ENCODE results near the gene SLC35F3.
"Not testable (repeated sequence)": the region's sequence is repeated elsewhere in the genome, so short reads cannot be mapped to it uniquely, and the experiment has no call there.

Gene SLC35F3

DNA sequence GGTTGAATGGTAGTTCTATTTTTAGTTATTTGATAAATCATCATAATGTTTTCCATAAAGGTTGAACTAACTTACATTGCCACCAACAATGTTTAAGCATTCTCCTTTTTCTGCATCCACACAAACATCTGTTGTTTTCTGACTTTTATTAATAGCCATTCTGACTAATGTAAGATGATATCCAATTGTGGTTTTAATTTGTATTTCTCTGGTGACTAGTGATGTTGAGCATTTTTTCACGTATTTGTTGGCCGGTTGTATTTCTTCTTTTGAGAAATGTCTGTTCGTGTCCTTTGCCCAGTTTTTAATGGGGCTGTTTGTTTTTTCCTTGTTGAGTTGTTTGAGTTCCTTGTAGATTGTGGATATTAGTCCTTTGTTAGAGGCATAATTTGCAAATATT, 24.6 kb upstream of the SLC35F3 start:
- no peak overlapping the region for H3K4me3 ChIP-seq (ENCODE audit: insufficient read depth, low read depth, low read length)
- H3K36me3 ChIP-seq (ENCODE audit: control insufficient read depth, insufficient read depth, low read length) = no peaks in the 10 kb centered on the region
- no peaks in the 10 kb centered on the region for H3K4me1 ChIP-seq (ENCODE audit: control insufficient read depth, insufficient read depth, low read length)
- H3K27me3 ChIP-seq (ENCODE audit: control insufficient read depth, insufficient read depth, low read length, poor library complexity, severe bottlenecking) = no peaks in the 10 kb centered on the region
- 92 to 94% methylated on average over 3 of the region's 3 CpGs for WGBS, 2 experiments
- no peaks in the 10 kb centered on the region for H3K9me3 ChIP-seq (ENCODE audit: control insufficient read depth, low read length)
- no peak overlapping the region for H3K27ac ChIP-seq (ENCODE audit: insufficient read depth, low read depth, low read length, poor library complexity, severe bottlenecking)

DNA sequence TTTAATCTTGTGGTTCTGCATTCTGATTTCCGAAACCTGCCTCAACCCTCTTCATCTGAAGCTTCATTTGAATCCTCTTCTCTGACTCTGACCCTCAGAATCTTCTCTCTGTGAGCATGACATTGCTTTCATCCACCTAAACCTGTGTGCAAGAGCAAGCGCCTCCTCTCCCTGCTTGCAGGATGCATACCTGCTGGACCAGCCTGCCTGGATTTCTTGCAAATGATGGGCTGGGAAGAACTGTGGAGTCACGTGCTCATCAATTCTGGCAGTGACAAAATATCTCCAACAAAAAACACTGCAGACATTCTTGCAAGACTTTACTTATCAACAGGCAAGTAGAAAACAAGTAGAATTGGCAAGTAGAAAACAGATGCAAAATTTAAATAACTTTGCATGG, 20.8 kb upstream of the SLC35F3 start:
- Histone ChIP-seq H3K4me1 (ENCODE audit: control insufficient read depth, insufficient read depth, low read length) (no peaks in the 10 kb centered on the region), H3K27me3 (ENCODE audit: control insufficient read depth, insufficient read depth, low read length, poor library complexity, severe bottlenecking) (no peaks in the 10 kb centered on the region), H3K9me3 (ENCODE audit: control insufficient read depth, low read length) (no peaks in the 10 kb centered on the region), H3K4me3 (ENCODE audit: insufficient read depth, low read depth, low read length) (no peak overlapping the region), H3K36me3 (ENCODE audit: control insufficient read depth, insufficient read depth, low read length) (no peaks in the 10 kb centered on the region), H3K27ac (ENCODE audit: insufficient read depth, low read depth, low read length, poor library complexity, severe bottlenecking) (no peak overlapping the region)
- WGBS, 2 experiments = 82 to 88% methylated on average over 3 of the region's 3 CpGs

DNA sequence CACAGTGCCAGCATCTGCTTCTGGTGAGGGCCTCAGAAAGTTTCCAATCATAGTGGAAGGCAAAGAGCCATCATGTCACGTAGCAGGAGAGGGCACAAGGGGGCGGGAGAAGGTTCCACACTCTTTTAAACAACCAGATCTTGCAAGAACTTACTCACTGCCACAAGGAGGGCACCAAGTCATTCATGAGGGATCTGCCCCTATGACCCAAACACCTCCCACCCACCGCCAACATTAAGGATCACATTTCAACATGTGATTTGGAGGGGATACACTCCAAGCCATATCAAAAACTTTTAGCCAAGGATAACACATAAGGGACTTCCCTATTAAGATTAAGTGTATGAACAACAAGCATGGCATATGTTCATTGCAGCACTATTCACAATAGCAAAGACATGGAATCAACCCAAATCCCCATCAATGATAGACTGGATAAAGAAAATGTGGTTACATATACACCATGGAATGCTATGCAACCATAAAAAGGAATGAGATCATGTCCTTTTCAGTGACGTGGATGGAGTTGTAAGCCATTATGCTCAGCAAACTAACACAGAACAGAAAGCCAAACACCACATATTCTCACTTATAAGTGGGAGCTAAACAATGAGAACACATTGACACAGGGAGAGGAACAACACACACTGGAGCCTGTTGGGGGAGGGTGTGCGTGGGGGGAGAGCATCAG, 19.9 kb upstream of the SLC35F3 start:
- no peaks in the 10 kb centered on the region for H3K36me3 ChIP-seq (ENCODE audit: control insufficient read depth, insufficient read depth, low read length)
- no peak overlapping the region for H3K4me3 ChIP-seq (ENCODE audit: insufficient read depth, low read depth, low read length)
- H3K9me3 ChIP-seq (ENCODE audit: control insufficient read depth, low read length) = no peaks in the 10 kb centered on the region
- WGBS, 2 experiments = 86 to 89% methylated on average over 5 of the region's 5 CpGs
- H3K4me1 ChIP-seq (ENCODE audit: control insufficient read depth, insufficient read depth, low read length) = no peaks in the 10 kb centered on the region
- H3K27ac ChIP-seq (ENCODE audit: insufficient read depth, low read depth, low read length, poor library complexity, severe bottlenecking) = no peak overlapping the region
- no peaks in the 10 kb centered on the region for H3K27me3 ChIP-seq (ENCODE audit: control insufficient read depth, insufficient read depth, low read length, poor library complexity, severe bottlenecking)

DNA sequence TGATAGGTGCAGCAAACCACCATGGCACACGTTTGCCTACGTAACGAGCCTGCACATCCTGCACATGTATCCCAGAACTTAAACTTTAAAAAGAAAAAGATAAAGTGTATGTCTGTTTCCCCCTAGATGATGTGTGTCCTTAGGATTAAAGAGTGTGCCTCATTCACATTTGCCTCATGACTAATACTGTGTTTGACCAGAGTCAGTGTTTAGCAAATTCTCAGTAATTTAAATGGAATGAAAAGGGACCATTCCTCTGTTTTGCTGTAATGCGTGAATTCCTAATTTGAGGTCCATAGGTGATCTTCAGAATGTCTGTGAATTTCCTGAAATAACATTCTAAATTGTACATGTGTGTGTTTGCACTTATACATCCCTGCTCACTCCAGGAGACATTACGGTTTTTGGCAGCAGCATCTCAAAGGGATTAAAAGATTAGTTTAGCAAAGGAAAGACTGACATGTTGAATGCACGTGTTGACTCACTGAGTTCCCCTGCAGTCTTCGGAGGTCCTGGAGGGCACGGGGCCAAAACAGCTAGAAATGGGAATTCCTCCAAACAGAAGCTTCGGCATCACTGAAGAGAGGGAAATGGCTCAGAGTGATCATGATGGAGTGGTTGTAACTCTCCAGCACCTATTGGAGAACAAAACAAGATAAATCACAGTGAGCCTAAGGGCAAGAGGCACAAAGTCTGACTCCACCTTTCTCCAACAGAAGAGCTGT, 19.1 kb upstream of the SLC35F3 start:
- Histone ChIP-seq H3K4me3 (ENCODE audit: insufficient read depth, low read depth, low read length) (no peak overlapping the region), H3K9me3 (ENCODE audit: control insufficient read depth, low read length) (no peaks in the 10 kb centered on the region), H3K4me1 (ENCODE audit: control insufficient read depth, insufficient read depth, low read length) (no peaks in the 10 kb centered on the region), H3K27ac (ENCODE audit: insufficient read depth, low read depth, low read length, poor library complexity, severe bottlenecking) (no peak overlapping the region), H3K36me3 (ENCODE audit: control insufficient read depth, insufficient read depth, low read length) (no peaks in the 10 kb centered on the region), H3K27me3 (ENCODE audit: control insufficient read depth, insufficient read depth, low read length, poor library complexity, severe bottlenecking) (no peaks in the 10 kb centered on the region)
- WGBS, 2 experiments = 86 to 87% methylated on average over 9 of the region's 9 CpGs

DNA sequence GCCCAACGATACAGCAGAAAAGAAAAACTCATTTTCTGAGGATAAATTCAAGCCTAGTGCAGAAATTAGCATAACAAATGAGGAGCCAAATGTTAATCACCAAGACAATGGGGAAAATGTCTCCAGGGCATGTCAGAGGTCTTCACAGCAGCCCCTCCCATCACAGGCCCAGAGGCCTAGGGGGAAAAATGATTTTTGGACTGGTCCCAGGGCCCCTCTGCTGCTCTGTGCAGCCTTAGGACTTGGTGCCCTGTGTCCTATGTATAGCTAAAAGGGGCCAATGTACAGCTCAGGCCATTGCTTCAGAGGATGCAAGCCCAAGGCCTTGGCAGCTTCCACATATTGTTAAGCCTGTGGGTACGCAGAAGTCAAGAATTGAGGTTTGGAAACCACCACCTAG, 13.3 kb upstream of the SLC35F3 start:
- 91 to 92% methylated on average over 2 of the region's 2 CpGs for WGBS, 2 experiments
- not testable (repeated sequence) for H3K36me3 ChIP-seq (ENCODE audit: control insufficient read depth, insufficient read depth, low read length); H3K4me3 ChIP-seq (ENCODE audit: insufficient read depth, low read depth, low read length); H3K4me1 ChIP-seq (ENCODE audit: control insufficient read depth, insufficient read depth, low read length); H3K9me3 ChIP-seq (ENCODE audit: control insufficient read depth, low read length); H3K27ac ChIP-seq (ENCODE audit: insufficient read depth, low read depth, low read length, poor library complexity, severe bottlenecking); H3K27me3 ChIP-seq (ENCODE audit: control insufficient read depth, insufficient read depth, low read length, poor library complexity, severe bottlenecking)

DNA sequence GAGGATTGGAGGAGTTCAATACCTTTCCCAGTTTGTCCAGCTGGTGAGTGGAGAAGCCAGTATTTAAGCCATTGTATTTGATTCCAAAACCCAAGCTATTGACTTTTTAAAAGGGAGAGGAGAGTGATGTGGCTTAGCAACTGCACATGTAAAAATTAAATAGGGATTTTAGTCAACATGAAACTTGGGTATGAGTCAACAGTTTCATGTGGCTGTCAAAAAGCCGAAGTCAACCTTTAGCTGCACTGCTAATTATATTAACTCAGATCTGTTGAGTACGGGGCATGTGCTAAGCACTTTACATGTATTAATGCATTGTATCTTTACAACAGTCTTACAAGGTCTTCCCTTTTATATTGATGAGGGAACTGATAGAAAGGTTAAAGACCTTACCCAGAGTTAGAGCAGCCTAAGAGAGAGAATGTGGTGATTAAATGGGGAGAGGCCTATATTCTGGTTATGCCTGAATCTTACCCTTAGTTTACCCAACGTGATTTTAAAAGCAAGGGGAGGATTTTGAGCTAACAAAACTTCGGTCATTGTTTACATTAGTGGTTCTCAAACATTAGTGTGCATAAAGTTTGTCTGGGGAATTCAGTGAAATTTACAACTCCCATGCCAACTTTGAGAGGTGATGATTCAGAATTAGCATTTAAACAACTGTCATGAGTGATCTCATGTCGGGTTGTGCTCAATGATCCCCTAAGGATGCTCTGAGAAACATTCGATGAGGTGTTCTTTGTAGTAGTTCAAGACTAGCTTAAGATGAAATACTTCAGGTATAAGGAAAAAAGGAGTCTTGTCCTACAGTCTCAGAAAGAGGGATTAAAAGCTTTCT, 6.9 kb upstream of the SLC35F3 start:
- no peak overlapping the region for H3K27ac ChIP-seq (ENCODE audit: insufficient read depth, low read depth, low read length, poor library complexity, severe bottlenecking)
- H3K4me1 ChIP-seq (ENCODE audit: control insufficient read depth, insufficient read depth, low read length) = no peaks in the 10 kb centered on the region
- H3K36me3 ChIP-seq (ENCODE audit: control insufficient read depth, insufficient read depth, low read length) = no peaks in the 10 kb centered on the region
- no peaks in the 10 kb centered on the region for H3K9me3 ChIP-seq (ENCODE audit: control insufficient read depth, low read length)
- 85 to 90% methylated on average over 5 to 6 of the region's 6 CpGs for WGBS, 2 experiments
- H3K4me3 ChIP-seq (ENCODE audit: insufficient read depth, low read depth, low read length) = no peak overlapping the region
- peaks cover 8% of the 10 kb centered on the region for H3K27me3 ChIP-seq (ENCODE audit: control insufficient read depth, insufficient read depth, low read length, poor library complexity, severe bottlenecking)

DNA sequence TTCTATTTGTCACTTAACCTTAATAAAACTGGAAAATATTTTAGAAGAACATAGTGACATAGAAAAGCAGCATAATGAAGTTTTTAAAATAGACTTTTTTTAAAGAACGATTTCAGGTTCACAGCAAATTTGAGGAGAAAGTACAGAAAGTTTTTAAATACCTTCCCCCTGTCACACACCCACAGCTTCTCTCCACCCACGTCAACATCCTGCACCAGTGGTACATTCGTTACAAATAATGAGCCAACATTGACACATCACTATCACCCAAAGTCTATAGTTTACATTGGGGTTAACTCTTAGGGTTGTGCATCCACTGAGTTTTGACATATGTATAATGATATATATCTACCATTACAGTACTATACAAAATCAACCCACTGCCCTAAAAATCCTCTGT, 3.0 kb upstream of the SLC35F3 start:
- peaks cover 7% of the 10 kb centered on the region for H3K4me1 ChIP-seq (ENCODE audit: control insufficient read depth, insufficient read depth, low read length)
- no peaks in the 10 kb centered on the region for H3K36me3 ChIP-seq (ENCODE audit: control insufficient read depth, insufficient read depth, low read length)
- WGBS, 2 experiments = 75 to 86% methylated on average over 3 of the region's 3 CpGs
- peaks cover 48% of the 10 kb centered on the region for H3K27me3 ChIP-seq (ENCODE audit: control insufficient read depth, insufficient read depth, low read length, poor library complexity, severe bottlenecking)
- no peaks in the 10 kb centered on the region for H3K9me3 ChIP-seq (ENCODE audit: control insufficient read depth, low read length)
- H3K4me3 ChIP-seq (ENCODE audit: insufficient read depth, low read depth, low read length) = no peak overlapping the region
- H3K27ac ChIP-seq (ENCODE audit: insufficient read depth, low read depth, low read length, poor library complexity, severe bottlenecking) = no peak overlapping the region

DNA sequence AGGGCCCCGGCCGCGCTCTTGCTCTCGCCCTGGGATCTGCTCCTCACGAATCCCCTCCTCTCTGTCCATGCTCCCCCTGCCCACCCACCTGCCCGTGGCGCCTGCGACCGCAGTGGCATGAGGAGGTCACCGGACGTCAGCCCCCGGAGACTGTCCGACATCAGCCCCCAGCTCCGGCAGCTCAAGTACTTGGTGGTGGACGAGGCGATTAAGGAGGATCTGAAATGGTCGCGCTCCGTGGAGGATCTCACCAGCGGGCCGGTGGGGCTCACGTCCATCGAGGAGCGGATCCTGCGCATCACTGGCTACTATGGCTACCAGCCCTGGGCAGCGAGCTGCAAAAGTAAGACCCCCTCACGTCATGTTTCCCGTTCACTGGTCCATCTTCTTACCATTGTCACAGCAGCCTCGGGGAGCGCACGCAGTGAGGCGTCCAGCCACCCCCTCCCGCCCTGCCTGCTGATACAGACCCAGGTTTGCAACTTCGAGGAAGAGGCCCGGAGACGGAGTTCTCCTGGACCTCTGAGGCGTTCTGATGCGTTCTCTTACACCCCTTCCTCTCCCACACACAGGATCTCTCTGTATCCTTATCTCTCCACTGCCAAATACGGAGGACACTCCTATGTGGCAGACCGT, 1.1 kb downstream of the SLC35F3 start:
- H3K4me1 ChIP-seq (ENCODE audit: control insufficient read depth, insufficient read depth, low read length) = peaks cover 7% of the 10 kb centered on the region
- no peaks in the 10 kb centered on the region for H3K36me3 ChIP-seq (ENCODE audit: control insufficient read depth, insufficient read depth, low read length)
- peak overlapping the region; percentile 56 for H3K4me3 ChIP-seq (ENCODE audit: insufficient read depth, low read depth, low read length)
- no peak overlapping the region for H3K27ac ChIP-seq (ENCODE audit: insufficient read depth, low read depth, low read length, poor library complexity, severe bottlenecking)
- peaks cover 58% of the 10 kb centered on the region for H3K27me3 ChIP-seq (ENCODE audit: control insufficient read depth, insufficient read depth, low read length, poor library complexity, severe bottlenecking)
- 6 to 9% methylated on average over 40 of the region's 40 CpGs for WGBS, 2 experiments
- no peaks in the 10 kb centered on the region for H3K9me3 ChIP-seq (ENCODE audit: control insufficient read depth, low read length)

DNA sequence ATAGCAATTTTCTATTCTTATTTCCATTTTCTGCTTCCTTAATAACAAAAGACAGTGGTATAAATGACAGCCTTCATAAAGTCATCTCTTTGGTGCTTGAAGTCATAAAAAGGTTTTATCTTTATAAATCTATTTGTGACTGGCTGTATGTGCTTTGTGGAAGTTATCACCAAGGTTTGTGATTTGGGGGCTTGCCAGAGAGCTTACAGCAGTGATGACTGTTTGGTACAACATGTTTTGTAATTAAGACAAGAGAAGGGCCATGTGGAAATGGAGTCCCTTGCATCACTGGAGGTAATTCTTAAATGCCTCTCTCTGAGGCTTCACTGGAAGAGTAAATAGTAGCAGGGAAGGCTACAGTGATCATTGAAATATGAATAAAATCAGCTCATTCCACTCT, 2.7 kb downstream of the SLC35F3 start:
- Histone ChIP-seq H3K4me1 (ENCODE audit: control insufficient read depth, insufficient read depth, low read length) (peaks cover 7% of the 10 kb centered on the region), H3K4me3 (ENCODE audit: insufficient read depth, low read depth, low read length) (no peak overlapping the region), H3K27me3 (ENCODE audit: control insufficient read depth, insufficient read depth, low read length, poor library complexity, severe bottlenecking) (peaks cover 52% of the 10 kb centered on the region), H3K9me3 (ENCODE audit: control insufficient read depth, low read length) (no peaks in the 10 kb centered on the region), H3K36me3 (ENCODE audit: control insufficient read depth, insufficient read depth, low read length) (no peaks in the 10 kb centered on the region), H3K27ac (ENCODE audit: insufficient read depth, low read depth, low read length, poor library complexity, severe bottlenecking) (no peak overlapping the region)

DNA sequence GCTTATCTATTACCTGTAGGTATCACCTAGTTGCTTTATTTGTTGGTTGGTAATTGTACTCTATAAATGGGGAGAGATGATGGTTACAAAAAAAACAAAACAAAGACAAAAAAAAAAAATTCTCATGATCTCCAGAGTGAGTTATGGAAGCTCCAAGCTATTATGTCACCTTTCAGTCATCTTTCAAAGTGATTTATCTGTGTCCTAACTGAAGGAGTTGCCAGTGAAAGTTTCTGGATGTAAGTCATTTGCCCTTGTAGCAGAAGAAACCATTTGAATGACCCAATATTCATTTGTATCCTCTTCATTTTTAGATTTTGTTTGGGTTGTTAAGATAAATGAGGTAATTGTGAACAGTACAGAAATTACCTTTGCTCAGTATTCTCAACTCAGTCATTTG, 3.6 kb downstream of the SLC35F3 start:
- Histone ChIP-seq H3K27ac (ENCODE audit: insufficient read depth, low read depth, low read length, poor library complexity, severe bottlenecking) (no peak overlapping the region), H3K4me3 (ENCODE audit: insufficient read depth, low read depth, low read length) (no peak overlapping the region), H3K27me3 (ENCODE audit: control insufficient read depth, insufficient read depth, low read length, poor library complexity, severe bottlenecking) (peaks cover 44% of the 10 kb centered on the region), H3K9me3 (ENCODE audit: control insufficient read depth, low read length) (no peaks in the 10 kb centered on the region), H3K36me3 (ENCODE audit: control insufficient read depth, insufficient read depth, low read length) (no peaks in the 10 kb centered on the region), H3K4me1 (ENCODE audit: control insufficient read depth, insufficient read depth, low read length) (peaks cover 7% of the 10 kb centered on the region)

All from ectodermal cell (in vitro differentiated cells).